Breast epithelium (tissue), 4 donors: Measurements from ENCODE around the gene PNPLA5. TPM values are rescaled to one million over a fixed set of nuclear protein-coding genes. Genes with fewer than 3 reads are reported as not detected.

Experiments
- DNase-seq, 2 donors: peaks; one replicate each; pipeline ENCODE4 v3.0.0-alpha.2; 2019; ENCODE audit warnings: low spot score in 2 of 2
- H3K27ac ChIP-seq, 2 donors: fragments of 200-600 bp; sonication (generic) in 1 of 2; one replicate each; pipeline ENCODE4 v1.5.1; 2016 to 2019; ENCODE audit warnings: mild to moderate bottlenecking in 1 of 2
- H3K27me3 ChIP-seq, 2 donors: fragments of 200-600 bp; sonication (generic) in 1 of 2; one replicate each; pipeline versions ENCODE4 v1.5.1 to v1.6.0; 2017 to 2019; ENCODE audit warnings: control low read depth in 1 of 2, mild to moderate bottlenecking in 1 of 2
- H3K36me3 ChIP-seq: fragments of 200-600 bp; one replicate; pipeline ENCODE4 v1.5.1; 2019
- H3K4me1 ChIP-seq, 2 donors: fragments of 200-600 bp; sonication (generic); one replicate each; pipeline ENCODE4 v1.5.1; 2016 to 2019; ENCODE audit warnings: control low read depth in 1 of 2
- H3K4me3 ChIP-seq, 3 donors: fragments of 200-600 bp; sonication (generic); 1 replicate in 2 of 3; 2 replicates in 1 of 3; pipeline ENCODE4 v1.5.1; 2016 to 2019; ENCODE audit warnings: mild to moderate bottlenecking in 3 of 3, moderate library complexity in 2 of 3
- H3K9me3 ChIP-seq, 2 donors: fragments of 200-600 bp; sonication (generic) in 1 of 2; one replicate each; pipeline ENCODE4 v1.5.1; 2016 to 2019; ENCODE audit warnings: control low read depth in 1 of 2
- CTCF ChIP-seq, 3 donors: fragments of 450-650 bp; IDR thresholded peaks; one replicate each; pipeline ENCODE4 v1.5.1; 2016 to 2017; ENCODE audit warnings: antibody characterized with exemption in 3 of 3, mild to moderate bottlenecking in 3 of 3, moderate library complexity in 3 of 3
- POLR2A ChIP-seq: fragments of 450-650 bp; IDR thresholded peaks from one replicate; pipeline ENCODE4 v1.6.1; 2016; ENCODE audit warnings: antibody characterized with exemption, mild to moderate bottlenecking, moderate library complexity
- POLR2AphosphoS5 ChIP-seq, 3 donors: sonication (generic); formaldehyde crosslinking; IDR thresholded peaks; one replicate each; pipeline ENCODE4 v1.6.1; 2017; ENCODE audit warnings: antibody characterized with exemption in 3 of 3
- intact Hi-C: fragments of 100-400 bp; cut with DNase I; formaldehyde crosslinking; loops from one replicate; pipeline ENCODE4 v1.15.1; 2023; ENCODE audit warnings: low total_unique reads
- total RNA-seq, 3 donors: library from RNA; depleted of rRNA; stranded (reverse); fragments of >200 nt; gene quantifications; one replicate each; pipeline ENCODE4 v1.1.0, GENCODE V29; 2016

The PNPLA5 gene
- total RNA-seq, 3 donors from 2014 or later = not detected

- no peak for DNase-seq
- no peaks in the 10 kb centered on the region for H3K4me1 ChIP-seq
- intact Hi-C loops = no loop called here
- H3K9me3 ChIP-seq = no peaks in the 10 kb centered on the region
- H3K4me3 ChIP-seq = no peak overlapping the region
- TF ChIP-seq POLR2A (no peak), POLR2AphosphoS5 (IDR thresholded peaks at IDR 0.05) (no peak), CTCF (IDR thresholded peaks at IDR 0.05) (no peak)
- H3K27me3 ChIP-seq = peaks cover 0 to 3% of the 10 kb centered on the region in 2 donors
- no peaks in the 10 kb centered on the region for H3K36me3 ChIP-seq
- no peak overlapping the region for H3K27ac ChIP-seq
Observed at GRCh38 chr22:43843783-43844530, 47.9 kb downstream of the PNPLA5 start.

- H3K4me1 ChIP-seq = no peaks in the 10 kb centered on the region
- no peak for DNase-seq
- no peak for TF ChIP-seq CTCF (IDR thresholded peaks at IDR 0.05)
- no peak for TF ChIP-seq POLR2AphosphoS5 (IDR thresholded peaks at IDR 0.05)
- no peak for TF ChIP-seq POLR2A
- no peak overlapping the region for H3K27ac ChIP-seq
- no peaks in the 10 kb centered on the region for H3K27me3 ChIP-seq
- H3K9me3 ChIP-seq = no peaks in the 10 kb centered on the region
- no peaks in the 10 kb centered on the region for H3K36me3 ChIP-seq
- no peak overlapping the region for H3K4me3 ChIP-seq
- intact Hi-C loops = no loop called here
Observed at GRCh38 chr22:43841742-43842141, 50.1 kb downstream of the PNPLA5 start.

- H3K4me3 ChIP-seq = no peak overlapping the region
- intact Hi-C loops = no loop called here
- H3K36me3 ChIP-seq = no peaks in the 10 kb centered on the region
- DNase-seq = no peak
- no peaks in the 10 kb centered on the region for H3K4me1 ChIP-seq
- H3K9me3 ChIP-seq = no peaks in the 10 kb centered on the region
- H3K27ac ChIP-seq = no peak overlapping the region
- H3K27me3 ChIP-seq = no peaks in the 10 kb centered on the region
- no peak for TF ChIP-seq POLR2A
- no peak for TF ChIP-seq POLR2AphosphoS5 (IDR thresholded peaks at IDR 0.05)
- no peak for TF ChIP-seq CTCF (IDR thresholded peaks at IDR 0.05)
Observed at GRCh38 chr22:43840851-43841250, 51.0 kb downstream of the PNPLA5 start.

GRCh38 chr22:43840431-43840830 lies 51.4 kb downstream of the PNPLA5 start:
- no peak for DNase-seq
- TF ChIP-seq POLR2AphosphoS5 (IDR thresholded peaks at IDR 0.05) = no peak
- TF ChIP-seq POLR2A = no peak
- TF ChIP-seq CTCF (IDR thresholded peaks at IDR 0.05) = no peak

GRCh38 chr22:43839781-43840180 lies 52.0 kb downstream of the PNPLA5 start:
- Histone ChIP-seq H3K4me3 (no peak overlapping the region), H3K27ac (no peak overlapping the region), H3K9me3 (no peaks in the 10 kb centered on the region), H3K27me3 (no peaks in the 10 kb centered on the region), H3K36me3 (no peaks in the 10 kb centered on the region), H3K4me1 (no peaks in the 10 kb centered on the region)
- TF ChIP-seq POLR2A (no peak), POLR2AphosphoS5 (IDR thresholded peaks at IDR 0.05) (no peak), CTCF (IDR thresholded peaks at IDR 0.05) (no peak)
- intact Hi-C loops = no loop called here
- DNase-seq = no peak

More at GRCh38 chr22:43840431-43840830, 51.4 kb downstream of the PNPLA5 start:
- H3K4me1 ChIP-seq = no peaks in the 10 kb centered on the region
- no peaks in the 10 kb centered on the region for H3K27me3 ChIP-seq
- H3K9me3 ChIP-seq = no peaks in the 10 kb centered on the region
- no peak overlapping the region for H3K27ac ChIP-seq
- no peak overlapping the region for H3K4me3 ChIP-seq
- no peaks in the 10 kb centered on the region for H3K36me3 ChIP-seq
- intact Hi-C loops = no loop called here
